COLO668 (cell line): ENCODE results near the gene TMEM175.
"Not testable (repeated sequence)": the region's sequence is repeated elsewhere in the genome, so short reads cannot be mapped to it uniquely, and the experiment has no call there.

Experiments
- DNase-seq: peaks from one replicate; lab custom pipeline; 2025; ENCODE audit not compliant: unreplicated experiment; lab: John Stamatoyannopoulos, UW

Gene TMEM175

GRCh38 chr4:915041-915474 is 17.2 kb upstream of the TMEM175 start:
- DNase-seq, result no peak

DNA sequence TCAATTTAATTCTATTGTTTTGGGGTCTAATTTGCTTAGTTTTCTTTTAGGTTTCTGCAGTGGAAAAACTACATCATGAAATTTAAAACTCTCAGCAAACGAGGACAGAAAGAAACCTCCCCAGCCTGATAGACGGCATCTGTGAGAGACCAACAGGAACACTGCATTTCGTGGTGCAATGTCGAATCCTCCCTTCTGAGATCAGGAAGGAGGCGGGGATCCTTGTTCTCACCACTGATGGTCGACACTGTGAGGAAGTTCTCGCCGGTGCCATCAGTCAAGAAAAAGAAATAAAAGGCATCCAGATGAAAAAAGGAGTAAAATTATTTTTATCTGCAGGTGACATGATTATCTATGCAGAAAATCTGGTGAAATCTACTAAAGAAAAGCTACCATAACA is 16.7 kb upstream of the TMEM175 start:
- no peak for DNase-seq

GRCh38 chr4:917466-917865 is 14.8 kb upstream of the TMEM175 start:
- DNase-seq, result no peak

DNA sequence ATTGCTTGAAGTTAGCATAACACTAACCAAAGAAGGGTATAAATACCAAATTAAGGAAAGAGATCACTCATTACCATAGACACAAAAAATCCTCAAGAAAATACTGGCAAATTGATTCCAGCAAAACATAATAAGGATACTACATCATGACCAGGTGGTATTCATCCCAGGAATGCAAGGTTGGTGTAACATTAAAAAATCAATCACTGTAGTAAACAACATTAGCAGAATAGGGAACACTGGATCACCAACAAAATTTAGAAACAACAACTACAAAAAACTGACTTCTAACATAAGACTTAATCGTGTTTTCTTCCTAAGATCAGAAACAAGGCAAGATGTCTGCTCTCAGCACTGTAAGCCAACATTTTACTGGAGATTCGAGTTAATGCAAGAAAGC is 14.3 kb upstream of the TMEM175 start:
- no peak for DNase-seq

DNA sequence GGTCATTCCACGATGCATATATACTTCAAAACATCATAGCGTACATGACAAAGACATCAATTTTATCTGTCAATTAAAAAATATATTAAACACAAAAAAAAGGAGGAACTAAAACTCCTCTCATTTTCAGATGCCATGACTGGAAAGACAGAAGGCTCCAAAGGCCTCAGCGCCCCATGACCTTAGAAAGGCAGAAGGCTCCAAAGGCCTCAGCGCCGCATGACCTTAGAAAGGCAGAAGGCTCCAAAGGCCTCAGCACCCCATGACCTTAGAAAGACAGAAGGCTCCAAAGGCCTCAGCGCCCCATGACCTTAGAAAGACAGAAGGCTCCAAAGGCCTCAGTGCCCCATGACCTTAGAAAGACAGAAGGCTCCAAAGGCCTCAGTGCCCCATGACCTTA is 13.7 kb upstream of the TMEM175 start:
- not testable (repeated sequence) for DNase-seq

DNA sequence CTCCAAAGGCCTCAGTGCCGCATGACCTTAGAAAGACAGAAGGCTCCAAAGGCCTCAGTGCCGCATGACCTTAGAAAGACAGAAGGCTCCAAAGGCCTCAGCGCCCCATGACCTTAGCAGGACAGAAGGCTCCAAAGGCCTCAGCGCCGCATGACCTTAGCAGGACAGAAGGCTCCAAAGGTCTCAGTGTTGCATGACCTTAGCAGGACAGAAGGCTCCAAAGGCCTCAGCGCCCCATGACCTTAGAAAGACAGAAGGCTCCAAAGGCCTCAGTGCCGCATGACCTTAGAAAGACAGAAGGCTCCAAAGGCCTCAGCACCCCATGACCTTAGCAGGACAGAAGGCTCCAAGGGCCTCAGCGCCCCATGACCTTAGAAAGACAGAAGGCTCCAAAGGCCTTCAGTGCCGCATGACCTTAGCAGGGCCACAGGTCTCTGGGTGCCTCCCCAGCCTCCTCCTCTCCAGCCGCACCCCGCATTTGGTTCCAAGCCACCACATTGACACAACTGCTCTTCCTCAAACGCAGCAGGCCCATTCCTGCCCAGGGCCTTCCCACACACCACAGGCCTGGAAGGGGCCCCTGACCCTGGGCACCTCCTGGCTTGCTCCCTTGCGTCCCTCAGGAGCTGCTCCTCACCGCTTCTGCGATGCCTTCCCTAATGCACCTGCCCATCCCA is 13.1 kb upstream of the TMEM175 start:
- DNase-seq, result not testable (repeated sequence)

DNA sequence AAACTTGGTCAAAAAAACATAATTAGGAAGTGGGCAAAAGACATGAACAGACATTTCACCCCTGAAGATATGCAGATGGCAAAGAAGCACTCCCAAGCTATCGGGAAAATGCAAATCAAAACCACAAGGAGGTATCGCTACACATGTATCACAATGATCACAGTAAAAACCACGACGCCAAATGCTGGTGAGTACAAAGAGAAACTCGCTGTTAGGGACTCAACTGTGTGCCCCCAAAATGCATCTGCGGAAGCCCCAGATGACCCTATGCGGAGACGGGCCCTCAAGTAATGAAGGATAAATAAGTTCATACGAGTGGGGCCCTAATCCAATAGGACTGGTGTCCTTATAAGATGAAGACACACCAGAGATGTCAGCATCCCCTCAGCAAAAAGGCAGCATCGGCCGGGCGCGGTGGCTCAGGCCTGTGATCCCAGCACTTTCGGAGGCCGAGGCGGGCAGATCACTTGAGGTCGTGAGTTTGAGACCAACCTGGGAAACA is 10.4 kb upstream of the TMEM175 start:
- DNase-seq, result no peak

DNA sequence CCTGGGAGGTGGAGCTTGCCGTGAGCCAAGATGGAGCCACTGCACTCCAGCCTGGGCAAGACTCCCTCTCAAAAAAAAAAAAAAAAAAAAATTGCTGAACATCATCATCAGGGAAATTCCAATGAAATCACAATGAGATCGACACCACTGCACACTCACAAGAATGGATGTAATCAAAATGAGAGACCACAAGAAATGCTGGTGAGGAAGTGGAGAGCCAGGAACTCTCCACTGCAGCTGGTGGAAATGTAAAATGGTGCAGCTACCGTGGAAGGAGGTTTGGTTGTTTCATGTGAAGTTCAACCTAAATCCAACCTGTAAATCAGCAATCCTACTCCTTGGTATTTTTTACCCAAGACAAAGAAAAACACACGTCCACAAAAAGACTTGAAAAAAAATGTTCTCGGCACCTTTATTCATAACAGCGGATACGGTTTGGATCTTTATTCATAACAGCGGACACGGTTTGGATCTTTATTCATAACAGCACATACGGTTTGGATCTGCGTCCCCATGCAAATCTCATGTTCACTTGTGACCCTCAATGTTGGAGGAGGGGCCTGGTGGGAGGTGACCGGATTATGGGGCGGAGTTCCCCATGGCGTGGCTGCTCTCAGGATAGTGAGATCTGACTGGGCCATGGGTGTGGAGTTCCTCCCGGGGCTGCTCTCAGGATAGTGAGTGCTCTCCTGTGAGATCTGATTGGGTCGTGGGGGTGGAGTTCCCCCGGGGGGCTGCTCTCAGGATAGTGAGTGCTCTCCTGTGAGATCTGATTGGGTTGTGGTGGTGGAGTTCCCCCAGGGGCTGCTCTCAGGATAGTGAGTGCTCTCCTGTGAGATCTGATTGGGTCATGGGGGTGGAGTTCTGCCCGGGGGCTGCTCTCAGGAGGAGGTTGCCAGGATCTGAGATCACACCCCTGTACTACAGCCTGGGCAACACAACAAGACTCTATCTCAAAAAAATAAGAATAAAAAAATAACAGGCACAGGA is 7.9 kb upstream of the TMEM175 start:
- no peak for DNase-seq

DNA sequence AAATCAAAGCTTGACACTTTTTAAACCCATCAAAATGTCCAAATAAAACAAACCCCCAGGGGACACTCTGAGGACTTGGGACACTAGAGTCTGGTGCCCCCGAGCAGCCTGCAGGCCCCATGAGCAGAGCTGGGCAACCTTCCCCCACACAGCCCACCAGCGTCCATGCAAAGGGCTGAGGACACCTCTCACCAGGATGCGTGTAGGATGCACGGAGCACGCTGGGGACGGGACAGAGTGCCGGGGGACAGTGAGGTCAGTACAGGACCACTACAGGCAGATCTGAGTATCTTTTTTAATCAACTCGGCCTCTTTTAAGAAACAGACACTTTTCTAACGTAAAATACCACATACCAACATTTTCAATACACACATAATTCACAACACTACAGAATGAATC is 7.1 kb upstream of the TMEM175 start:
- no peak for DNase-seq

DNA sequence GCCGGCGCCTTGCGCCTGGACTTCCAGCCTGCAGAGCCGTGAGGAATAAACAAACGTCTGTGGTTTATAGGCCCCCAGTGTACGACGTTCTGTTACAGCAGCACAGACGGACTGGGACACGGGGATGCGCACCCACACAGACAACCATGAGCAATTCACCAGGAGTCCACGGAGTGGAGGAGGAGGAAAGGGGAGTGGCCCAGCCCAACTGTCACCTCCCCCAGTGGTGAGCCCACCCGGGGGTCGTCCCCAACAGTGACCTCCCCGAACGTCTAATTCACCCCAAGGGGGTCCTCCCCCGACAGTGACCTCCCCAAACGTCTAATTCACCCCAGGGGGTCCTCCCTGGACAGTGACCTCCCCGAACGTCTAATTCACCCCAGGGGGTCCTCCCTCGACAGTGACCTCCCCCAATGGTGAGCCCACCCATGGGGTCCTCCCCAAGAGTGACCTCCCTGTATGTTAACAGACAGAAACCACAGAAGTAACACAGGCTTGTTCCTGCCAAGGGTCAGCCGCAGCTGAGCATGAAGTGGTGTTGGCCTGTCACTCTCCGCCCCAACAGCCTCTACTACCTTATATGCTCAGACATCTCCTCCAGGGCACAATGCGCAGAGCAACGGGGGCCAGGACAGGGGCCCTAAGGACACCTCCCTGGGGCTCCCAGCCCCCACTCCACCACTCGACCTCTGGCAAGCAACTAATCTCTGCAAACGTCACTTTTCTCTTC is 6.3 kb upstream of the TMEM175 start:
- DNase-seq, result no peak

DNA sequence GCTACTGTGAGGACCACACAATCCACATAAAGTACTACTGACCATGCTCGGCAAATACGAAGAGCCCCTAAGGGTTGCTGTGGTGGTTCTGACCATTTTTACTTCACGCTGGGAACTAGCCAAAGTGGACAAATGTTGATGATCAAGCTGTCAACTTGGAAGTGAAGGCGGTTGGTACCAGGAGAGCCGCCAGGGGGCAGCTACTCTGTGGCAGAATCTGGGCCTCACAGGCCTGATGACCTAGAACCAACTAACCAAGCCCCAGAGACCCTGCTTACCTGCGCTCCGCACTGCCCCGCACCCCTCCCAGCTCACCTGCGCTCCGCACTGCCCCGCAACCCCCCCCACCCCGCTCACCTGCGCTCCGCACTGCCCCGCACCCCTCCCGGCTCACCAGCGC is 5.7 kb upstream of the TMEM175 start:
- peak; percentile 21 for DNase-seq

DNA sequence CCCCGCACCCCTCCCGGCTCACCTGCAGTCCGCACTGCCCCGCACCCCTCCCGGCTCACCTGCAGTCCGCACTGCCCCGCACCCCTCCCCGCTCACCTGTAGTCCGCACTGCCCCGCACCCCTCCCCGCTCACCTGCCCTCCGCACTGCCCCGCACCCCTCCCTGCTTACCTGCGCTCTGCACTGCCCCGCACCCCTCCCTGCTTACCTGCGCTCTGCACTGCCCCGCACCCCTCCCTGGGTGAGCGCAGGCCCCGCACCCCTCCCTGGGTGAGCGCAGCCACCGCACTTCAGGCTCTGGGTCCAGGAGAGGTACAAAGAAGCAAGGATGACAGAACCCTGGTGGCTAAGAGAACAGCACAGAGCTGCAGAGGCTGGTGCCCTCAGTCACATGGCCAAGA is 4.7 kb upstream of the TMEM175 start:
- DNase-seq, result not testable (repeated sequence)

DNA sequence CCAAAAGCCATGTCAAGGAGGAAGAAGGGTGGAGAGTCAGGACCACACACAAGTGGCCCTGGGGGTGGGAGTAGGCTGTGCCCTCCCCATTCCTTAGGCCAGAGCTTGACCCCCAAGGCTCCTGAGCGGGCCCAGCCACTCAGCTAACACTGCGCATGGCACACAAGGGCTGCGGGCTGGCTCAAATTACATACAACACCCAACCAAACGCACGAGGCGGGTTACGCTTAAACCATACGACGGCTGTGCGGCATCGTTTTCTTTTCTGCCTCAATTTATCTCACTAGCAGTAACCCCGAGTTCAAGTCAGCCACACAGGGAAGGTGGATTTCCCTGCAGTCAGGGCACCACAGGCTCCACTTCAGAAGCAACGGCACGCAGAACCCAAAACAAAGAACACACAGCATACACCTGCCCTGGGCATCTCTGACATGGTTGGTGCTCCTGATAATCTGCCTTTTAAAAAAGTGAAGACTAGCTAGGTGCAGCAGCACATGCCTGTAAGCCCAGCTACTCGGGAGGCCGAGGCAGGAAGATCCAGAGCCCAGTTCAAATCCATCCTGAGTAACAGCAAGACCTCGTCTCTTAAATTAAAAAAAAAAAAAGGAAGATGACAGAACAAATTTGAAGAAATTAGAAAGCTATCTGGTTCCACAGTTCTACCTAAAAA is 3.0 kb upstream of the TMEM175 start:
- no peak for DNase-seq

GRCh38 chr4:930028-930551 is 2.2 kb upstream of the TMEM175 start:
- no peak for DNase-seq

DNA sequence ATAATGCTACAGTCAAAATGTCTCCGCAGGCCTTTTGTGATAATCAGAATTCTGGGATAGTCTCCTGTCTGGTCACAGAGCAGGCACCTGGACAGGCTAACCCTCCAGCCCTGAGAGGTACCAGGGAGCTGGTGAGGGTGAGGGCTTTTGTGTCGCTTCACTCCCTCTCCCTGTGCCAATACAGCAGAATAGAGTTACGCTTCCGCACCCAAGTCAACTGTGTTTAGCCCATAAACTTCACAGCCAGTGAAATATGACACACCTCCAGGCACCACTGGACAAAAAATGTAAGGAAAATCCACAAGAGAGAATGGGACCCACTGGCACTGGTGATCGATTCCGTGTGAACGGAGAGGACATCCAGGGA is 1.4 kb upstream of the TMEM175 start:
- DNase-seq, result peak; percentile 16

- peak; percentile 16 for DNase-seq
These were observed 883 bp upstream of the TMEM175 start for GRCh38 chr4:931194-931959.

DNA sequence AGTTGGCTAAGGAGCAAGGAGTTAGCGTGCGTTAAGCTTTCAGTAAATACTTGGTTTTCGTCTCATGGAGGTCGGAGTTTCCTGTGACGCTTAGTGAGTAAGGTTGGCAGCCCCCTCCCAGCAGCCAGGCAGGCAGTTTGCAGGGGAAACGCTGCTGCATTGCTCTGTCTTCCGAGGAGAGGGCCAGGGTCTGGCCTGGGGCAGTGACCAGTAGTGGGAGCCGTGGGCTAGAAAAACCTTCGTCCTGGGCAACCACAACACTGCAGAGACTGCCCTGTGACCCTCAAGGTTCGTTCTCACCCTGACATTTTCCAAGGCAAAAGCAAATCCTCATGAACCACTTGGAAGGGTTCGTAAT is 432 bp downstream of the TMEM175 start:
- peak; percentile 32 for DNase-seq

DNA sequence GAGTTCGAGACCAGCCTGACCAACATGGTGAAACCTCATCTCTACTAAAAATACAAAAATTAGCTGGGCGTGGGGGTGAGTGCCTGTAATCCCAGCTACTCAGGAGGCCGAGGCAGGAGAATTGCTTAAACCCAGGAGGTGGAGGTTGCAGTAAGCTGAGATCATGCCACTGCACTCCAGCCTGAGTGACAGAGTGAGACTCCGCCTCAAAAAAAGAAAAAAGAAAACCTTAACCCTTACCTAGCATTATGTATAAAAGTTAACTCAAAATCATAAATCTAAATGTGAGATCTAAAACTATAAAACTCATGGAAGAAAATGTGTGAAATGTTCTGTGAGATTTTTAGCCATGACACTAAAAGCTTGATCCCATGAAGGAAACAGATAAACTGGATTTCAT is 7.2 kb downstream of the TMEM175 start:
- not testable (repeated sequence) for DNase-seq

- DNase-seq, result no peak
These were observed 13.2 kb downstream of the TMEM175 start for GRCh38 chr4:945274-946102.
